T-cell (primary cell): Measurements from ENCODE around the gene FHOD3. TPM values are rescaled to one million over a fixed set of nuclear protein-coding genes. Genes with fewer than 3 reads are reported as not detected.

ENCODE experiments used
- ATAC-seq, 4 experiments: fragments of 200-7000 bp in 3 of 4; fragments of 150-1000 bp in 1 of 4; cut with Tn5 transposase; replicated peaks in 1 of 4; 1 replicate in 3 of 4; 2 replicates in 1 of 4; pipeline ENCODE4 v1.10.0; 2021; ENCODE audit warnings: moderate library complexity in 3 of 4, mild to moderate bottlenecking in 2 of 4, moderate number of reproducible peaks in 1 of 4
- CTCF ChIA-PET, 2 donors: fragments of 300-600 bp; sonication (Branson Sonifier 250); formaldehyde crosslinking; loops; one replicate each; lab custom pipeline; 2022; ENCODE audit warnings: antibody characterized with exemption in 2 of 2; lab: Charles Lee
- POLR2A ChIA-PET, 2 donors: fragments of 300-600 bp; sonication (Branson Sonifier 250); formaldehyde crosslinking; loops; one replicate each; lab custom pipeline; 2022; ENCODE audit warnings: antibody characterized with exemption in 2 of 2; lab: Charles Lee
- DNase-seq, 35 experiments: peaks; one replicate each; pipeline versions ENCODE4 v3.0.0 to v3.0.0-alpha.2; 2013 to 2023
- H3K27ac ChIP-seq: one replicate; pipeline ENCODE4 v1.5.1; 2013; ENCODE audit warnings: low read length
- H3K27me3 ChIP-seq, 2 experiments: replicated peaks in 1 of 2; 1 replicate in 1 of 2; 2 replicates in 1 of 2; pipeline versions ENCODE4 v1.6.1 to v1.7.0; 2013; ENCODE audit warnings: low read length in 1 of 2, mixed read lengths in 1 of 2; ENCODE audit not compliant: control insufficient read depth in 2 of 2, insufficient read depth in 2 of 2; ENCODE audit errors: extremely low read depth in 1 of 2
- H3K36me3 ChIP-seq, 2 donors: 1 replicate in 1 of 2; 2 replicates in 1 of 2; pipeline versions ENCODE4 v1.6.1 to v1.7.0; 2013; ENCODE audit warnings: low read length in 1 of 2; ENCODE audit not compliant: control insufficient read depth in 2 of 2, insufficient read depth in 1 of 2; ENCODE audit errors: extremely low read depth in 1 of 2
- H3K4me1 ChIP-seq, 2 experiments: 1 replicate in 1 of 2; 2 replicates in 1 of 2; pipeline versions ENCODE4 v1.6.1 to v1.7.0; 2013; ENCODE audit warnings: low read length in 2 of 2, mixed read lengths in 1 of 2; ENCODE audit not compliant: insufficient read depth in 2 of 2, control insufficient read depth in 1 of 2; ENCODE audit errors: extremely low read depth in 1 of 2
- H3K4me3 ChIP-seq, 2 donors: 1 replicate in 1 of 2; 2 replicates in 1 of 2; pipeline versions ENCODE4 v1.5.1 to v1.7.0; 2013; ENCODE audit warnings: mild to moderate bottlenecking in 2 of 2, low read length in 1 of 2, moderate library complexity in 1 of 2; ENCODE audit not compliant: control insufficient read depth in 1 of 2; ENCODE audit errors: extremely low read depth in 1 of 2
- H3K9me3 ChIP-seq: 2 replicates; pipeline ENCODE4 v1.7.0; 2013
- H3K27ac Mint-ChIP-seq, 2 donors: one replicate each; pipeline ENCODE4 v1.8.0; 2020 to 2021; ENCODE audit warnings: mild to moderate bottlenecking in 2 of 2, mixed read lengths in 2 of 2
- H3K27me3 Mint-ChIP-seq, 2 donors: one replicate each; pipeline ENCODE4 v1.8.0; 2021 to 2022; ENCODE audit warnings: mixed read lengths in 2 of 2
- H3K36me3 Mint-ChIP-seq: one replicate; pipeline ENCODE4 v1.8.0; 2021; ENCODE audit warnings: mixed read lengths
- H3K4me1 Mint-ChIP-seq, 3 donors: one replicate each; pipeline ENCODE4 v1.8.0; 2020 to 2022; ENCODE audit warnings: mixed read lengths in 3 of 3, mild to moderate bottlenecking in 1 of 3
- H3K4me3 Mint-ChIP-seq, 3 donors: one replicate each; pipeline ENCODE4 v1.8.0; 2020 to 2022; ENCODE audit warnings: mild to moderate bottlenecking in 3 of 3, mixed read lengths in 3 of 3, moderate library complexity in 3 of 3
- H3K9me3 Mint-ChIP-seq, 3 donors: one replicate each; pipeline ENCODE4 v1.8.0; 2020 to 2022; ENCODE audit warnings: mixed read lengths in 3 of 3
- WGBS: methylation state at CpG from one replicate; pipeline ENCODE4 v1.1.5; 2013; ENCODE audit warnings: missing lambda C conversion rate; ENCODE audit not compliant: insufficient coverage; 5-methylcytosine and 5-hydroxymethylcytosine counted together
- total RNA-seq, 35 experiments: library from RNA in 6 of 35; stranded (reverse) in 6 of 35; fragments of 120-200 nt in 1 of 35; gene quantifications; one replicate each; pipeline versions ENCODE4 v1.2.1 to v1.2.4 and lab custom pipeline; 2013 to 2026

Gene FHOD3
- total RNA-seq, 5 donors from 2014 or later (not counting 1 experiment from before 2014, with no cell fraction given): 0.06 TPM; not detected in 4

DNA sequence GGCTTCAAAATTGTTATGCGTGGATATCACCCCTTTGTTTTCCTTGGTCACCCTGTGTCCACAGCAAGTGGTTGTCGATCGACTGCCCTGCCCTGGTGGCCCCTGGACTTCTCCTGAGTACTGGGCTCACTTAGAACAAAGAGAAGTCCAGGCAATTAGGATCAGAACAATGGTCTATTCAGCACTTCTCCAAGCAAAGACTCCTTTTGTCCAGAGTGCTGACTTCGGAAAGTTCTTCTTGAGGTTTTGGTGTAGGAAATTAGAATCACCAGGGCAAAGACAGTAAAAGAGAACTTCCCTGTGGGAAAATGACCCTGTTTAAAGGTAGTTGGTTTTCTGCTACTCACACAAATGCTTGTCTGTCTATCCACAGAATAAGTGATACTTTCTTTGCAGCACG is 173.9 kb downstream of the FHOD3 start:
- ATAC-seq (no peak), DNase-seq (no peak)
- Mint-ChIP-seq H3K9me3 (no peaks in the 10 kb centered on the region), H3K27ac (no peak overlapping the region), H3K4me3 (no peak overlapping the region), H3K4me1 (no peaks in the 10 kb centered on the region), H3K27me3 (peaks cover 2 to 5% of the 10 kb centered on the region in 2 donors), H3K36me3 (no peaks in the 10 kb centered on the region)
- Histone ChIP-seq H3K9me3 (no peaks in the 10 kb centered on the region), H3K4me3 (no peak overlapping the region), H3K27ac (no peak overlapping the region), H3K4me1 (no peaks in the 10 kb centered on the region), H3K36me3 (no peaks in the 10 kb centered on the region), H3K27me3 (peaks cover 0 to 22% of the 10 kb centered on the region in 2 experiments)
- WGBS: 95% methylated on average over 3 of the region's 5 CpGs
- ChIA-PET CTCF (no interaction called here), POLR2A (no interaction called here)

DNA sequence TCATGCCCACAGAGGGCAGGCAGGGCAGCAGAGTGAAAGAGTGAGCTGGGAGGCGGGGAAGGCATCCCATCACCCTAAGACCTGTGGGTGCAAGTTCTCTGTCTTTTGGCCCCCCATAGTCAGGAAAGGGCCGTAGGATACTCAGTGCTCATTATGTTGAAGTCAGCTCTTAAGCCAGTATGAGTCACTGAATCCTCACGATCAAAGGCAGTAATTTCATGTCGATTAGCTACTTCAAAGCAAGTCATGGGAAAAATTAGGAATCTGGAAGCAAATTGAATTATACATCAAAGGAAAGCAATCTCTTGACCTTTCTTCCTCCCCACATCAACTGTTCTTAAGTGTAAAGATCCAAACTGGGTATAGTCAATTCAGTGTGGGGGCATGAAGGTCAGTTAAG is 178.9 kb downstream of the FHOD3 start:
- CTCF ChIA-PET: interaction anchor here in 1 of 2 donors (0.5 kb wide), 1 partner anchor 1815 kb away, joined by 3 read pairs; no protein-coding TSS in a partner anchor
- no peak overlapping the region for H3K4me3 Mint-ChIP-seq
- Histone ChIP-seq H3K36me3 (no peaks in the 10 kb centered on the region), H3K9me3 (no peaks in the 10 kb centered on the region), H3K27ac (no peak overlapping the region), H3K4me3 (no peak overlapping the region), H3K4me1 (no peaks in the 10 kb centered on the region), H3K27me3 (peaks cover 0 to 7% of the 10 kb centered on the region in 2 experiments)
- 100% methylated on average over 1 of the region's 4 CpGs for WGBS
- H3K36me3 Mint-ChIP-seq: no peaks in the 10 kb centered on the region
- H3K27me3 Mint-ChIP-seq: peaks cover 2 to 9% of the 10 kb centered on the region in 2 donors
- DNase-seq: no peak
- H3K4me1 Mint-ChIP-seq: no peaks in the 10 kb centered on the region
- POLR2A ChIA-PET: no interaction called here
- H3K9me3 Mint-ChIP-seq: no peaks in the 10 kb centered on the region
- no peak for ATAC-seq
- no peak overlapping the region for H3K27ac Mint-ChIP-seq

DNA sequence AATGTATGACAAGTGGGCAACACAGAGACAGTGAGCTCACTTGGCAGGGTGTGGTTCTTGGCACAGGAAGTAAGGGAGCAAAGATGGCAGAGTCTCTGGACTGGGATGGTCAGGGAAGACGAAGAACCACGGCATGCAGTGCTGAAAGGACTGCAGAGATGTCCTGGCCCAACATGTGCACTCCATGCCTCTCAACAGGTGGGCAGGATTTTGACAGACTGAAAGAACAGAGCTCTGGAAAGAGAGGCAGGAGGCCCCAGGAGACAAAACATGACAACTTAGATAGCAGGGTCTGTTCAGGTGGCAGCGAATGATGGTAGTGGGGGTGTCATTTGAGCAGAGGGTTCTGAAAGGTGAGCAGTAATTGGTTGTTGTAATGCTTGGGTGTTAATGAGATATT is 180.3 kb downstream of the FHOD3 start:
- H3K9me3 ChIP-seq: no peaks in the 10 kb centered on the region
- H3K27ac Mint-ChIP-seq: no peak overlapping the region
- no peak overlapping the region for H3K4me3 ChIP-seq
- H3K27ac ChIP-seq: no peak overlapping the region
- H3K27me3 Mint-ChIP-seq: peaks cover 2 to 9% of the 10 kb centered on the region in 2 donors
- H3K4me1 ChIP-seq: no peaks in the 10 kb centered on the region
- ChIA-PET CTCF (no interaction called here), POLR2A (no interaction called here)
- 65% methylated on average over 3 of the region's 3 CpGs for WGBS
- no peaks in the 10 kb centered on the region for H3K4me1 Mint-ChIP-seq
- no peak for ATAC-seq
- no peak for DNase-seq
- no peaks in the 10 kb centered on the region for H3K9me3 Mint-ChIP-seq
- H3K27me3 ChIP-seq: peaks cover 0 to 10% of the 10 kb centered on the region in 2 experiments
- no peaks in the 10 kb centered on the region for H3K36me3 Mint-ChIP-seq
- H3K36me3 ChIP-seq: no peaks in the 10 kb centered on the region
- no peak overlapping the region for H3K4me3 Mint-ChIP-seq

DNA sequence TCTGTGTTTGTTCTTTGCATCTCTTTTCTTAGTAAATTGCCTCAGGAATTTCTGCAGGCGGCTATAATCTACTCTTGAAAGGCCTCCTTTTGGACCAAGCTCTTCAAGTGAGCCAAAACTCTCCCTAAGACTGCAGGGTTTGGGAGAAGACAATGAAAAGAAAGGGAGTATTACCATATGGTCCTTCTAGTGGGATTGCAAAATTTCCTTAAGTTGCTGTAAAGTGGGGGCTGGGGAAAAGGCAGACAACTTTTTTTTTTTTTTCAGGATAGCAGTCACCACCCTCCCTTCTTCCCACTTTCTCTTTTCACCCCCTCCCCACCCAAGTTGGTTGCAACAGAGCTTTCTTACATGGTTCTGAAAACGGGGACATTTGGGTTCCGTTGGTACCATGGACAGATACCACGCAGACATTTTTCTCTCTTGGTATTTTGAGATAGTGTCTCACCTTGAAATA is 183.7 kb downstream of the FHOD3 start:
- Histone ChIP-seq H3K27ac (no peak overlapping the region), H3K36me3 (no peaks in the 10 kb centered on the region), H3K27me3 (peaks cover 0 to 11% of the 10 kb centered on the region in 2 experiments), H3K4me3 (no peak overlapping the region), H3K9me3 (no peaks in the 10 kb centered on the region), H3K4me1 (no peaks in the 10 kb centered on the region)
- Mint-ChIP-seq H3K27ac (no peak overlapping the region), H3K4me1 (no peaks in the 10 kb centered on the region), H3K27me3 (peaks cover 0 to 11% of the 10 kb centered on the region in 2 donors), H3K36me3 (no peaks in the 10 kb centered on the region), H3K4me3 (no peak overlapping the region), H3K9me3 (no peaks in the 10 kb centered on the region)
- ChIA-PET POLR2A (interaction anchor here in 1 of 2 donors (0.7 to 0.9 kb wide), 2 partner anchors 8 to 11 kb away, joined by 4 to 11 read pairs; no protein-coding TSS in a partner anchor), CTCF (no interaction called here)
- no CpG with 5 or more reads among the region's 4 CpGs for WGBS
- DNase-seq: no peak
- ATAC-seq: no peak

- H3K27me3 ChIP-seq: peaks cover 0 to 8% of the 10 kb centered on the region in 2 experiments
- no peaks in the 10 kb centered on the region for H3K36me3 Mint-ChIP-seq
- no peaks in the 10 kb centered on the region for H3K36me3 ChIP-seq
- H3K4me3 Mint-ChIP-seq: no peak overlapping the region
- no peaks in the 10 kb centered on the region for H3K9me3 Mint-ChIP-seq
- no peak overlapping the region for H3K4me3 ChIP-seq
- H3K27me3 Mint-ChIP-seq: peaks cover 0 to 11% of the 10 kb centered on the region in 2 donors
- WGBS: 38% methylated on average over 1 of the region's 1 CpG
- H3K4me1 ChIP-seq: no peaks in the 10 kb centered on the region
- no peak overlapping the region for H3K27ac Mint-ChIP-seq
- ChIA-PET CTCF (no interaction called here), POLR2A (interaction anchor here in 1 of 2 donors (0.7 kb wide), 1 partner anchor 7 kb away, joined by 4 read pairs; no protein-coding TSS in a partner anchor)
- H3K9me3 ChIP-seq: no peaks in the 10 kb centered on the region
- ATAC-seq (no peak), DNase-seq (no peak)
- H3K4me1 Mint-ChIP-seq: no peaks in the 10 kb centered on the region
- H3K27ac ChIP-seq: no peak overlapping the region
These were observed 184.4 kb downstream of the FHOD3 start for GRCh38 chr18:36481935-36482334.

- Mint-ChIP-seq H3K9me3 (no peaks in the 10 kb centered on the region), H3K36me3 (no peaks in the 10 kb centered on the region), H3K27ac (no peak overlapping the region), H3K4me1 (no peaks in the 10 kb centered on the region), H3K4me3 (no peak overlapping the region), H3K27me3 (peaks cover 0 to 17% of the 10 kb centered on the region in 2 donors)
- ChIA-PET CTCF (no interaction called here), POLR2A (no interaction called here)
- H3K36me3 ChIP-seq: no peaks in the 10 kb centered on the region
- H3K4me3 ChIP-seq: no peak overlapping the region
- DNase-seq: no peak
- no peaks in the 10 kb centered on the region for H3K9me3 ChIP-seq
- no peak overlapping the region for H3K27ac ChIP-seq
- WGBS: 76% methylated on average over 3 of the region's 5 CpGs
- H3K27me3 ChIP-seq: peaks cover 0 to 7% of the 10 kb centered on the region in 2 experiments
- ATAC-seq: no peak
- H3K4me1 ChIP-seq: no peaks in the 10 kb centered on the region
These were observed 187.1 kb downstream of the FHOD3 start for GRCh38 chr18:36484591-36484990.
